ENCODE results near the gene DPM3. TPM values are rescaled to one million over a fixed set of nuclear protein-coding genes. Genes with fewer than 3 reads are reported as not detected.

Gene DPM3
- total and polyA plus RNA-seq, 2 of the 13 experiments (the other 11 are each of a cell fraction or from before 2014, with no cell fraction given): 23.2 to 53.4 TPM

DNA sequence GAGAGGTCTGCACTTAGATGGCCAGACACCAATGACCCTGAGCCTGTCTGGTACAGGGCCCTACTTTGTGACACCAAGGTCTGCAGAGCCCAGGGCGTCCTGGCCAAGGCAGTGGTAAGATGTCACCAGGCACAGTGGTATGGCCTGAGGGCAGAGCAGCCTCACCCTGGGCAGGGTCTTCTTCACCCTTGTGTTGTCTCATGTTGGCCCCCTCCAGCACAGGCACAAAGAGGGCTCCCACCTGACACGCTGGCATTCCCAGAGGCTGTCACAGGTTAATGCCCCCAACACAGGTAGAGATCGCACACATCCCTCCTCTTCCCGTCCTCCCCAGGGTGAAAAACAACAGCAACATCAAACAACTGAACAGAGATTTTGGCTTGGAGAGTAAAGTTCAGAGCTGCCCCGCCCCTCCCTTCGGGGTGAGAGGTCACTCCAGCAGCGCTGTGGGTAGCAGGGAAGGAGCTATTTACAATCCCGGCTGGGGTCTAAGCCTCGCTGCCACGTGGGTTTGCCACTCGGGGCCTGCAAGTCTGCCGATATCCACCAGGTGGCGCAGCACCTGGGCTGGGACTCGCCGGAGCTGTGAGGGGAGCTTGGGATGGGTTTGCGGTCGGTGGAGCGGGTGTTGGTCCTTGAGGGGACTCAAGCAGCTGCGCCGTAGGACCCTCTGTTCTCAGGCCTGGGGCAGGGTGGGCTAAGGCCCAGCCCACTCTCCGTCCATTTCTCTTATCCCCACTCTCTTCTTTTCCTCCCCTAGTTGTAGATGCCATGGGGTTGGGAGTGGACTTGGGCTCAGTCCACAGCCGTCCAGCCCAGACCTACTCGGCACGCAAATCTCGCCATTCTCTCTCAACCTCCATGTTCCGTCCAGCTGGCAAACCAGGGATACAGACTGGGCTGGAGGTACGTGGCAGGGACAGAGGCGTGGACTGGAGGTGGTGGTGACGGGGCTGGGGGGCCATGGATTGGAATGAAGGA lies 49.0 kb downstream of the DPM3 start (continued):
- peak; percentile 47; the same call in 1 of the 2 replicates for TF ChIP-seq PHF8 (CRISPR knock-in tag; IDR thresholded peaks at IDR 0.05)
- TF ChIP-seq ZNF687 (CRISPR knock-in tag; IDR thresholded peaks at IDR 0.05): peak; percentile 93
- TF ChIP-seq ZKSCAN8 (CRISPR knock-in tag; IDR thresholded peaks at IDR 0.05; ENCODE audit: borderline replicate concordance): peak; percentile 44; the same call in 1 of the 2 replicates
- TF ChIP-seq SNAPC5 (CRISPR knock-in tag; IDR thresholded peaks at IDR 0.05; ENCODE audit: borderline replicate concordance): no peak
- no peak for TF ChIP-seq ZNF503 (CRISPR knock-in tag; IDR thresholded peaks at IDR 0.05)
- TF ChIP-seq, protein P1, sequence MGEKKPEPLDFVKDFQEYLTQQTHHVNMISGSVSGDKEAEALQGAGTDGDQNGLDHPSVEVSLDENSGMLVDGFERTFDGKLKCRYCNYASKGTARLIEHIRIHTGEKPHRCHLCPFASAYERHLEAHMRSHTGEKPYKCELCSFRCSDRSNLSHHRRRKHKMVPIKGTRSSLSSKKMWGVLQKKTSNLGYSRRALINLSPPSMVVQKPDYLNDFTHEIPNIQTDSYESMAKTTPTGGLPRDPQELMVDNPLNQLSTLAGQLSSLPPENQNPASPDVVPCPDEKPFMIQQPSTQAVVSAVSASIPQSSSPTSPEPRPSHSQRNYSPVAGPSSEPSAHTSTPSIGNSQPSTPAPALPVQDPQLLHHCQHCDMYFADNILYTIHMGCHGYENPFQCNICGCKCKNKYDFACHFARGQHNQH (CRISPR knock-in tag; IDR thresholded peaks at IDR 0.05): peak; percentile 83
- TF ChIP-seq SMYD3 (CRISPR knock-in tag; IDR thresholded peaks at IDR 0.05): 0 out of 2 replicates have a peak, but pooled peaks have one; percentile 28
- TF ChIP-seq ZNF619 (CRISPR knock-in tag; IDR thresholded peaks at IDR 0.05): peak; percentile 34; the same call in 1 of the 2 replicates
- TF ChIP-seq DDIT3 (CRISPR knock-in tag; IDR thresholded peaks at IDR 0.05): no peak
- TF ChIP-seq GMEB1 (CRISPR knock-in tag; IDR thresholded peaks at IDR 0.05; ENCODE audit: borderline replicate concordance): no peak
- peak; percentile 73 for TF ChIP-seq NCOA2 (CRISPR knock-in tag; IDR thresholded peaks at IDR 0.05)
- peak; percentile 30; the same call in 1 of the 2 replicates for TF ChIP-seq POGZ (CRISPR knock-in tag; IDR thresholded peaks at IDR 0.05)
- TF ChIP-seq REPIN1 (CRISPR knock-in tag; IDR thresholded peaks at IDR 0.05; ENCODE audit: borderline replicate concordance, low read depth): peak; percentile 83; the same call in 1 of the 2 replicates
- no peak for TF ChIP-seq SP2 (CRISPR knock-in tag; IDR thresholded peaks at IDR 0.05)
- no peak for TF ChIP-seq AGO2 (optimal IDR thresholded peaks at IDR 0.05; ENCODE audit: low read depth, low read length)
- TF ChIP-seq, protein P2, sequence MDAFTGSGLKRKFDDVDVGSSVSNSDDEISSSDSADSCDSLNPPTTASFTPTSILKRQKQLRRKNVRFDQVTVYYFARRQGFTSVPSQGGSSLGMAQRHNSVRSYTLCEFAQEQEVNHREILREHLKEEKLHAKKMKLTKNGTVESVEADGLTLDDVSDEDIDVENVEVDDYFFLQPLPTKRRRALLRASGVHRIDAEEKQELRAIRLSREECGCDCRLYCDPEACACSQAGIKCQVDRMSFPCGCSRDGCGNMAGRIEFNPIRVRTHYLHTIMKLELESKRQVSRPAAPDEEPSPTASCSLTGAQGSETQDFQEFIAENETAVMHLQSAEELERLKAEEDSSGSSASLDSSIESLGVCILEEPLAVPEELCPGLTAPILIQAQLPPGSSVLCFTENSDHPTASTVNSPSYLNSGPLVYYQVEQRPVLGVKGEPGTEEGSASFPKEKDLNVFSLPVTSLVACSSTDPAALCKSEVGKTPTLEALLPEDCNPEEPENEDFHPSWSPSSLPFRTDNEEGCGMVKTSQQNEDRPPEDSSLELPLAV (CRISPR knock-in tag; conservative IDR thresholded peaks at IDR 0.05; ENCODE audit: low read depth): no peak
